H9 (cell line): ENCODE data around the gene FMO2. TPM values are rescaled to one million over a fixed set of nuclear protein-coding genes. Genes with fewer than 3 reads are reported as not detected.

Experiments
- DNase-seq: peaks from one replicate; pipeline ENCODE4 v3.0.0-alpha.2; 2017
- H2AFZ ChIP-seq: one replicate; pipeline ENCODE4 v1.6.1; 2013; ENCODE audit warnings: mild to moderate bottlenecking, low read length, control low read depth, moderate library complexity
- H2AK5ac ChIP-seq: 2 replicates; pipeline ENCODE4 v1.6.1; 2013; ENCODE audit warnings: low read length, control low read depth, mixed read lengths; ENCODE audit not compliant: insufficient read length
- H2BK120ac ChIP-seq: one replicate; pipeline ENCODE4 v1.6.1; 2013; ENCODE audit warnings: low read depth, mild to moderate bottlenecking, low read length, control low read depth, inconsistent platforms; ENCODE audit not compliant: poor library complexity, severe bottlenecking
- H2BK12ac ChIP-seq: 2 replicates; pipeline ENCODE4 v1.6.1; 2013; ENCODE audit warnings: low read length, control low read depth, mixed read lengths, low read depth; ENCODE audit not compliant: insufficient read length
- H2BK15ac ChIP-seq: 2 replicates; pipeline ENCODE4 v1.6.1; 2013; ENCODE audit warnings: low read depth, low read length, control low read depth
- H2BK20ac ChIP-seq: one replicate; pipeline ENCODE4 v1.6.1; 2013; ENCODE audit warnings: low read depth, mild to moderate bottlenecking, low read length, control low read depth, inconsistent platforms; ENCODE audit not compliant: poor library complexity, severe bottlenecking
- H2BK5ac ChIP-seq: 2 replicates; pipeline ENCODE4 v1.6.1; 2013; ENCODE audit warnings: low read length, control low read depth, mixed read lengths; ENCODE audit not compliant: insufficient read length
- H3K14ac ChIP-seq: 2 replicates; pipeline ENCODE4 v1.6.1; 2013; ENCODE audit warnings: low read length, control low read depth; ENCODE audit not compliant: insufficient read depth
- H3K18ac ChIP-seq: 2 replicates; pipeline ENCODE4 v1.6.1; 2013; ENCODE audit warnings: low read depth, mild to moderate bottlenecking, mixed read lengths, low read length, control low read depth; ENCODE audit not compliant: insufficient read length
- H3K23ac ChIP-seq: 2 replicates; pipeline ENCODE4 v1.6.1; 2013; ENCODE audit warnings: low read length, control low read depth, mixed read lengths, low read depth; ENCODE audit not compliant: insufficient read length
- H3K23me2 ChIP-seq: 2 replicates; pipeline ENCODE4 v1.6.1; 2013; ENCODE audit warnings: low read depth, mild to moderate bottlenecking, mixed read lengths, low read length, control low read depth; ENCODE audit not compliant: insufficient read length, poor library complexity, severe bottlenecking
- H3K27ac ChIP-seq: 2 replicates; pipeline ENCODE4 v1.5.1; 2013; ENCODE audit warnings: low read length, control low read depth, mixed read lengths, low read depth; ENCODE audit not compliant: insufficient read length
- H3K27me3 ChIP-seq: 2 replicates; pipeline ENCODE4 v1.6.1; 2013; ENCODE audit warnings: low read length, control low read depth, inconsistent platforms; ENCODE audit not compliant: insufficient read depth
- H3K4ac ChIP-seq: 2 replicates; pipeline ENCODE4 v1.6.1; 2013; ENCODE audit warnings: low read depth, mild to moderate bottlenecking, control low read depth, inconsistent platforms, low read length, moderate library complexity
- H3K4me1 ChIP-seq: 2 replicates; pipeline ENCODE4 v1.6.1; 2013; ENCODE audit warnings: low read length, control low read depth, inconsistent platforms; ENCODE audit not compliant: insufficient read depth
- H3K4me2 ChIP-seq: 2 replicates; pipeline ENCODE4 v1.6.1; 2013; ENCODE audit warnings: low read length, control low read depth, mixed read lengths; ENCODE audit not compliant: insufficient read length, insufficient read depth
- H3K56ac ChIP-seq: 2 replicates; pipeline ENCODE4 v1.6.1; 2013; ENCODE audit warnings: low read depth, mild to moderate bottlenecking, mixed read lengths, low read length, control low read depth; ENCODE audit not compliant: insufficient read length
- H3K79me1 ChIP-seq: 2 replicates; pipeline ENCODE4 v1.6.1; 2013; ENCODE audit warnings: low read depth, mild to moderate bottlenecking, moderate library complexity, low read length, control low read depth, inconsistent platforms; ENCODE audit not compliant: insufficient read depth, poor library complexity, severe bottlenecking
- H3K79me2 ChIP-seq: 2 replicates; pipeline ENCODE4 v1.6.1; 2013; ENCODE audit warnings: low read length, control low read depth, inconsistent platforms; ENCODE audit not compliant: insufficient read depth
- H3K9ac ChIP-seq: 2 replicates; pipeline ENCODE4 v1.6.1; 2013; ENCODE audit warnings: low read length, control low read depth, mixed read lengths; ENCODE audit not compliant: insufficient read length; ENCODE audit errors: extremely low read depth
- H3K9me3 ChIP-seq: one replicate; pipeline ENCODE4 v1.6.1; 2013; ENCODE audit warnings: low read depth, low read length, inconsistent platforms; ENCODE audit not compliant: control insufficient read depth
- H3T11ph ChIP-seq: one replicate; pipeline ENCODE4 v1.6.1; 2013; ENCODE audit warnings: mild to moderate bottlenecking, low read length, control low read depth, inconsistent platforms
- H4K20me1 ChIP-seq: one replicate; pipeline ENCODE4 v1.6.1; 2013; ENCODE audit not compliant: control insufficient read depth, insufficient read length, insufficient read depth
- H4K5ac ChIP-seq: 2 replicates; pipeline ENCODE4 v1.6.1; 2013; ENCODE audit warnings: low read depth, mild to moderate bottlenecking, mixed read lengths, low read length, control low read depth; ENCODE audit not compliant: insufficient read length
- H4K8ac ChIP-seq: replicated peaks from 2 replicates; pipeline ENCODE4 v1.6.1; 2013; ENCODE audit warnings: low read length, control low read depth, mixed read lengths, low read depth; ENCODE audit not compliant: insufficient read length
- H4K91ac ChIP-seq: 2 replicates; pipeline ENCODE4 v1.6.1; 2013; ENCODE audit warnings: low read depth, mild to moderate bottlenecking, moderate library complexity, mixed read lengths, low read length, control low read depth; ENCODE audit not compliant: insufficient read length
- H3K27ac Mint-ChIP-seq, 3 experiments: 2 replicates in 2 of 3; 3 replicates in 1 of 3; pipeline ENCODE4 v1.8.0; 2020 to 2021; ENCODE audit warnings: mixed read lengths in 3 of 3, mild to moderate bottlenecking in 1 of 3, moderate library complexity in 1 of 3
- H3K27me3 Mint-ChIP-seq: 2 replicates; pipeline ENCODE4 v1.8.0; 2021; ENCODE audit warnings: low read depth, mild to moderate bottlenecking, moderate library complexity, mixed read lengths
- H3K36me3 Mint-ChIP-seq, 3 experiments: 2 replicates in 2 of 3; 3 replicates in 1 of 3; pipeline ENCODE4 v1.8.0; 2020 to 2021; ENCODE audit warnings: low read depth in 3 of 3, mixed read lengths in 3 of 3; ENCODE audit not compliant: insufficient read depth in 1 of 3
- H3K4me1 Mint-ChIP-seq, 2 experiments: 2 replicates each; pipeline ENCODE4 v1.8.0; 2020; ENCODE audit warnings: mixed read lengths in 2 of 2
- H3K4me3 Mint-ChIP-seq, 2 experiments: 2 replicates in 1 of 2; 3 replicates in 1 of 2; pipeline ENCODE4 v1.8.0; 2020 to 2021; ENCODE audit warnings: mild to moderate bottlenecking in 2 of 2, mixed read lengths in 2 of 2, moderate library complexity in 1 of 2
- H3K9me3 Mint-ChIP-seq, 2 experiments: 2 replicates in 1 of 2; 3 replicates in 1 of 2; pipeline ENCODE4 v1.8.0; 2020; ENCODE audit warnings: mild to moderate bottlenecking in 2 of 2, mixed read lengths in 2 of 2, moderate library complexity in 1 of 2
- CTCF ChIP-seq: fragments of 200-600 bp; sonication (generic); conservative IDR thresholded peaks from 3 replicates; pipeline ENCODE4 v1.8.0; 2021; ENCODE audit warnings: antibody characterized with exemption, mild to moderate bottlenecking
- WGBS: extraction: QIAGEN DNeasy Blood & Tissue Kit; methylation state at CpG from one replicate; pipeline ENCODE4 v1.1.7; 2013; ENCODE audit warnings: missing lambda C conversion rate, low lambda C conversion rate, mixed read lengths; ENCODE audit not compliant: insufficient read length; ENCODE audit errors: extremely low coverage; 5-methylcytosine and 5-hydroxymethylcytosine counted together
- total RNA-seq: library from RNA; stranded (reverse); gene quantifications from 2 replicates; pipeline ENCODE4 v1.2.1, GENCODE V29; 2021

The FMO2 gene
- total RNA-seq, 1 experiment from 2014 or later, result not detected

GRCh38 chr1:171166361-171166760 lies 18.7 kb upstream of the FMO2 start:
- Histone ChIP-seq H2BK120ac (no peak overlapping the region), H3K4ac (no peak overlapping the region), H4K5ac (no peak overlapping the region), H3K23me2 (no peaks in the 10 kb centered on the region), H2BK5ac (no peak overlapping the region), H2BK15ac (no peak overlapping the region), H3K4me2 (no peak overlapping the region), H3K4me1 (no peaks in the 10 kb centered on the region), H3K27ac (no peak overlapping the region), H3T11ph (no peak overlapping the region), H3K79me2 (no peaks in the 10 kb centered on the region), H3K27me3 (no peaks in the 10 kb centered on the region), H3K18ac (no peak overlapping the region), H3K9me3 (no peaks in the 10 kb centered on the region), H3K79me1 (no peaks in the 10 kb centered on the region), H2BK12ac (no peak overlapping the region), H4K91ac (no peak overlapping the region), H2BK20ac (no peak overlapping the region), H2AFZ (no peak overlapping the region), H2AK5ac (no peak overlapping the region), H4K8ac (no peak overlapping the region), H4K20me1 (no peaks in the 10 kb centered on the region), H3K23ac (no peak overlapping the region), H3K56ac (no peak overlapping the region), H3K9ac (no peak overlapping the region), H3K14ac (no peak overlapping the region)
- Mint-ChIP-seq H3K27ac (no peak overlapping the region), H3K9me3 (no peaks in the 10 kb centered on the region), H3K36me3 (no peaks in the 10 kb centered on the region; a peak in 1 of 7 replicates), H3K4me3 (no peak overlapping the region), H3K27me3 (no peaks in the 10 kb centered on the region), H3K4me1 (peaks cover 1 to 2% of the 10 kb centered on the region in 2 experiments)
- TF ChIP-seq CTCF, result no peak
- no CpG with 5 or more reads among the region's 2 CpGs for WGBS
- no peak for DNase-seq
